Lower lobe of right lung (tissue), 2 donors: ENCODE results near the gene LASP1. TPM values are rescaled to one million over a fixed set of nuclear protein-coding genes. Genes with fewer than 3 reads are reported as not detected.
A peak's percentile ranks its signal among the peaks of the same experiment; 100 is the strongest.
"Not testable (repeated sequence)": the region's sequence is repeated elsewhere in the genome, so short reads cannot be mapped to it uniquely, and the experiment has no call there.

ENCODE experiments used
- ATAC-seq, 2 donors: fragments of 200-7000 bp; cut with Tn5 transposase; one replicate each; pipeline ENCODE4 v1.9.1; 2020 to 2022; ENCODE audit warnings: mild to moderate bottlenecking in 2 of 2, moderate library complexity in 2 of 2
- DNase-seq: peaks from one replicate; pipeline ENCODE4 v3.0.0-alpha.2; 2020
- H3K27ac ChIP-seq: fragments of 200-600 bp; one replicate; pipeline ENCODE4 v1.8.0; 2022
- H3K27me3 ChIP-seq: fragments of 200-600 bp; one replicate; pipeline ENCODE4 v1.8.0; 2022; ENCODE audit warnings: low read depth
- H3K36me3 ChIP-seq: fragments of 200-600 bp; one replicate; pipeline ENCODE4 v1.8.0; 2022; ENCODE audit warnings: mild to moderate bottlenecking
- H3K4me1 ChIP-seq: fragments of 200-600 bp; one replicate; pipeline ENCODE4 v1.8.0; 2022
- H3K4me3 ChIP-seq: fragments of 200-600 bp; one replicate; pipeline ENCODE4 v1.8.0; 2022; ENCODE audit warnings: mild to moderate bottlenecking
- H3K9me3 ChIP-seq: fragments of 200-600 bp; one replicate; pipeline ENCODE4 v1.8.0; 2022
- CTCF ChIP-seq: fragments of 200-600 bp; IDR thresholded peaks from one replicate; pipeline ENCODE4 v1.8.0; 2022; ENCODE audit warnings: antibody characterized with exemption, mild to moderate bottlenecking
- intact Hi-C: fragments of 100-400 bp; cut with DNase I; formaldehyde crosslinking; loops from one replicate; pipeline ENCODE4 v1.11.0; 2022
- total RNA-seq: library from RNA; stranded (reverse); fragmentation: NEBNext Ultra II Directional; extraction: Animal tissue kit (Norgen Biotek cat#: 25700); gene quantifications from one replicate; pipeline ENCODE4 v1.2.1, GENCODE V29; 2021
- donor health status: DM: no; HTN: yes; CAD: no; lungs with severe emphysema.

Gene LASP1
- total RNA-seq, 1 donor from 2014 or later = 158 TPM

- Histone ChIP-seq H3K27ac (no peak overlapping the region), H3K36me3 (peaks cover 64% of the 10 kb centered on the region), H3K9me3 (no peaks in the 10 kb centered on the region), H3K4me3 (no peak overlapping the region), H3K27me3 (no peaks in the 10 kb centered on the region), H3K4me1 (peaks cover 73% of the 10 kb centered on the region)
- DNase-seq = peak; percentile 41
- no peak for TF ChIP-seq CTCF
- intact Hi-C loops = no loop called here
- ATAC-seq = no peak
Measured at GRCh38 chr17:38911081-38911730, 41.3 kb downstream of the LASP1 start.

GRCh38 chr17:38911731-38912081 lies 41.8 kb downstream of the LASP1 start:
- H3K9me3 ChIP-seq, ATAC-seq, H3K27me3 ChIP-seq, H3K4me3 ChIP-seq, DNase-seq, H3K27ac ChIP-seq, intact Hi-C loops: not testable (repeated sequence)
- H3K36me3 ChIP-seq = peaks cover 70% of the 10 kb centered on the region
- H3K4me1 ChIP-seq = peaks cover 68% of the 10 kb centered on the region

- no peak for TF ChIP-seq CTCF
- intact Hi-C loops = no loop called here
- Histone ChIP-seq H3K4me1 (peaks cover 62% of the 10 kb centered on the region), H3K4me3 (no peak overlapping the region), H3K27me3 (no peaks in the 10 kb centered on the region), H3K27ac (peak overlapping the region; percentile 31), H3K36me3 (peaks cover 76% of the 10 kb centered on the region), H3K9me3 (no peaks in the 10 kb centered on the region)
- peak; percentile 44 for DNase-seq
- ATAC-seq = peak; percentile 13 to 32
Measured at GRCh38 chr17:38912221-38912813, 42.5 kb downstream of the LASP1 start.

GRCh38 chr17:38914741-38915638 lies 45.1 kb downstream of the LASP1 start:
- Histone ChIP-seq H3K27ac (peak overlapping the region; percentile 31), H3K27me3 (no peaks in the 10 kb centered on the region), H3K4me3 (no peak overlapping the region), H3K9me3 (no peaks in the 10 kb centered on the region), H3K36me3 (peaks cover 85% of the 10 kb centered on the region), H3K4me1 (peaks cover 41% of the 10 kb centered on the region)
- TF ChIP-seq CTCF = no peak
- ATAC-seq (no peak), DNase-seq (peak; percentile 40)
- intact Hi-C loops = no loop called here

GRCh38 chr17:38915639-38915995 lies 45.8 kb downstream of the LASP1 start:
- ATAC-seq (no peak), DNase-seq (no peak)
- no peak for TF ChIP-seq CTCF
- H3K36me3 ChIP-seq = peaks cover 87% of the 10 kb centered on the region
- H3K4me1 ChIP-seq = peaks cover 41% of the 10 kb centered on the region
- H3K9me3 ChIP-seq = no peaks in the 10 kb centered on the region
- H3K27ac ChIP-seq = peak overlapping the region; percentile 31
- H3K27me3 ChIP-seq = no peaks in the 10 kb centered on the region
- no peak overlapping the region for H3K4me3 ChIP-seq
- intact Hi-C loops = no loop called here
